Endothelial cell of umbilical vein (primary cell): Measurements from ENCODE around the gene ASS1.

Source experiments
- EZH2 ChIP-seq: IDR thresholded peaks from 2 replicates; pipeline ENCODE4 v1.6.1; 2012; ENCODE audit warnings: borderline replicate concordance, low read depth, mild to moderate bottlenecking, moderate library complexity, low read length, inconsistent platforms; ENCODE audit not compliant: severe bottlenecking
- POLR2A ChIP-seq: IDR thresholded peaks from 2 replicates; pipeline ENCODE4 v1.6.1; 2012; ENCODE audit warnings: low read depth, mild to moderate bottlenecking, control low read depth, low read length
- TF ChIP-seq, protein P1 (sequence below), 2 donors: IDR thresholded peaks; 1 replicate in 1 of 2; 2 replicates in 1 of 2; pipeline ENCODE4 v1.5.1; 2011; ENCODE audit warnings: low read length in 2 of 2, mild to moderate bottlenecking in 2 of 2, moderate library complexity in 2 of 2, control low read depth in 1 of 2, inconsistent platforms in 1 of 2, low read depth in 1 of 2; ENCODE audit not compliant: insufficient read depth in 1 of 2; ENCODE audit errors: extremely low read depth in 1 of 2
- TF ChIP-seq, protein P2 (sequence below): IDR thresholded peaks from 2 replicates; pipeline ENCODE4 v1.6.1; 2011; ENCODE audit not compliant: insufficient read depth, insufficient read length

GRCh38 chr9:130402243-130402642 lies 42.5 kb upstream of the ASS1 start:
- TF ChIP-seq POLR2A: no peak
- TF ChIP-seq, protein P1, sequence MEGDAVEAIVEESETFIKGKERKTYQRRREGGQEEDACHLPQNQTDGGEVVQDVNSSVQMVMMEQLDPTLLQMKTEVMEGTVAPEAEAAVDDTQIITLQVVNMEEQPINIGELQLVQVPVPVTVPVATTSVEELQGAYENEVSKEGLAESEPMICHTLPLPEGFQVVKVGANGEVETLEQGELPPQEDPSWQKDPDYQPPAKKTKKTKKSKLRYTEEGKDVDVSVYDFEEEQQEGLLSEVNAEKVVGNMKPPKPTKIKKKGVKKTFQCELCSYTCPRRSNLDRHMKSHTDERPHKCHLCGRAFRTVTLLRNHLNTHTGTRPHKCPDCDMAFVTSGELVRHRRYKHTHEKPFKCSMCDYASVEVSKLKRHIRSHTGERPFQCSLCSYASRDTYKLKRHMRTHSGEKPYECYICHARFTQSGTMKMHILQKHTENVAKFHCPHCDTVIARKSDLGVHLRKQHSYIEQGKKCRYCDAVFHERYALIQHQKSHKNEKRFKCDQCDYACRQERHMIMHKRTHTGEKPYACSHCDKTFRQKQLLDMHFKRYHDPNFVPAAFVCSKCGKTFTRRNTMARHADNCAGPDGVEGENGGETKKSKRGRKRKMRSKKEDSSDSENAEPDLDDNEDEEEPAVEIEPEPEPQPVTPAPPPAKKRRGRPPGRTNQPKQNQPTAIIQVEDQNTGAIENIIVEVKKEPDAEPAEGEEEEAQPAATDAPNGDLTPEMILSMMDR (IDR thresholded peaks at IDR 0.05; ENCODE audit: extremely low read depth in 1 of 2, insufficient read depth in 1 of 2, low read depth in 1 of 2, low read length in 2 of 2): no peak
- TF ChIP-seq, protein P2, sequence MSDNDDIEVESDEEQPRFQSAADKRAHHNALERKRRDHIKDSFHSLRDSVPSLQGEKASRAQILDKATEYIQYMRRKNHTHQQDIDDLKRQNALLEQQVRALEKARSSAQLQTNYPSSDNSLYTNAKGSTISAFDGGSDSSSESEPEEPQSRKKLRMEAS: no peak
- no peak for TF ChIP-seq EZH2
